HCT116 (cell line): ENCODE measurements around the gene UBQLN1.

Experiments used
- EGR1 ChIP-seq: IDR thresholded peaks from 2 replicates; pipeline ENCODE4 v1.6.1; 2012; ENCODE audit warnings: low read depth
- ELF1 ChIP-seq: IDR thresholded peaks from 2 replicates; pipeline ENCODE4 v1.6.1; 2012; ENCODE audit warnings: low read depth, borderline replicate concordance
- EZH2 ChIP-seq: fragments of 200-600 bp; sonication (generic); IDR thresholded peaks from 2 replicates; pipeline ENCODE4 v1.6.1; 2017; ENCODE audit warnings: antibody characterized with exemption, mixed run types
- JUND ChIP-seq: IDR thresholded peaks from 2 replicates; pipeline ENCODE4 v1.6.1; 2012
- POLR2A ChIP-seq: IDR thresholded peaks from 2 replicates; pipeline ENCODE4 v1.7.0; 2011; ENCODE audit warnings: borderline replicate concordance; ENCODE audit not compliant: insufficient read depth, insufficient read length; ENCODE audit errors: extremely low read depth
- POLR2AphosphoS5 ChIP-seq: IDR thresholded peaks from 2 replicates; pipeline ENCODE4 v1.6.1; 2011; ENCODE audit warnings: mild to moderate bottlenecking, low read depth, low read length, moderate library complexity
- SIN3A ChIP-seq: IDR thresholded peaks from 2 replicates; pipeline ENCODE4 v1.6.1; 2012; ENCODE audit warnings: low read depth
- TCF7L2 ChIP-seq: IDR thresholded peaks from 2 replicates; pipeline ENCODE4 v1.7.0; 2011; ENCODE audit warnings: borderline replicate concordance, inconsistent platforms; ENCODE audit not compliant: insufficient read depth, insufficient read length; ENCODE audit errors: extremely low read depth
- YY1 ChIP-seq: IDR thresholded peaks from 2 replicates; pipeline ENCODE4 v1.6.1; 2011; ENCODE audit warnings: low read length, low read depth, moderate library complexity, mild to moderate bottlenecking; ENCODE audit not compliant: insufficient replicate concordance; ENCODE audit errors: extremely low read depth
- ZNF274 ChIP-seq: fragments of 200-500 bp; sonication (Bioruptor generic); IDR thresholded peaks from 2 replicates; pipeline ENCODE4 v1.6.1; 2014; ENCODE audit warnings: mild to moderate bottlenecking, low read depth, low read length, inconsistent platforms
- TF ChIP-seq, protein P1 (sequence below), 3 experiments: fragments of 200-600 bp in 1 of 3; sonication (generic) in 1 of 3; IDR thresholded peaks in 2 of 3; conservative IDR thresholded peaks in 1 of 3; 2 replicates each; pipeline ENCODE4 v1.5.1; 2012 to 2017; ENCODE audit warnings: low read depth in 2 of 3, low read length in 2 of 3, antibody characterized with exemption in 1 of 3, borderline replicate concordance in 1 of 3, control low read depth in 1 of 3, mild to moderate bottlenecking in 1 of 3, mixed read lengths in 1 of 3, mixed run types in 1 of 3, moderate library complexity in 1 of 3; ENCODE audit not compliant: insufficient read depth in 1 of 3
- TF ChIP-seq, protein P2 (sequence below): IDR thresholded peaks from 2 replicates; pipeline ENCODE4 v1.6.1; 2012
- TF ChIP-seq, protein P3 (sequence below): IDR thresholded peaks from 2 replicates; pipeline ENCODE4 v1.6.1; 2012; ENCODE audit warnings: low read depth
- TF ChIP-seq, protein P4 (sequence below): IDR thresholded peaks from 2 replicates; pipeline ENCODE4 v1.6.1; 2012

DNA sequence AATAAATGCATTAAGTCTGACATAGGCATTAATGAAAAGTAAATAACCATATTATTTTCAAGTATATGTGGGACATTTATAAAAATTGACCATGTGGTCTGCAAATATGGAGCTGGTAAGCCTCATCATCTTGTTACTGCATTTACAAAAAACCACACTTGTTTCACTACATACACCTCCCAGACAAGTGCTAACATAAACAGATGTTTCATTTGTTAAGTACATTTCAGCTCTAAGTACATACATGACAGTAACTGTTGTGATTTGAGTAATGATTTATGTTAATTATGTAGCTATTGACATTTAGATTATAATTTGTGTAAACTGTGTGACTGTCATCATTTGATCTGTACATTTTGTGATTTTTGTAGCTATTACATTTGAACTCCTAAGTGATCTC is 70.9 kb downstream of the UBQLN1 start:
- TF ChIP-seq POLR2AphosphoS5 (no peak), EZH2 (no peak), SIN3A (no peak), TCF7L2 (no peak), POLR2A (no peak), ZNF274 (no peak), EGR1 (no peak), YY1 (no peak), ELF1 (no peak), JUND (no peak)
- TF ChIP-seq, protein P1, sequence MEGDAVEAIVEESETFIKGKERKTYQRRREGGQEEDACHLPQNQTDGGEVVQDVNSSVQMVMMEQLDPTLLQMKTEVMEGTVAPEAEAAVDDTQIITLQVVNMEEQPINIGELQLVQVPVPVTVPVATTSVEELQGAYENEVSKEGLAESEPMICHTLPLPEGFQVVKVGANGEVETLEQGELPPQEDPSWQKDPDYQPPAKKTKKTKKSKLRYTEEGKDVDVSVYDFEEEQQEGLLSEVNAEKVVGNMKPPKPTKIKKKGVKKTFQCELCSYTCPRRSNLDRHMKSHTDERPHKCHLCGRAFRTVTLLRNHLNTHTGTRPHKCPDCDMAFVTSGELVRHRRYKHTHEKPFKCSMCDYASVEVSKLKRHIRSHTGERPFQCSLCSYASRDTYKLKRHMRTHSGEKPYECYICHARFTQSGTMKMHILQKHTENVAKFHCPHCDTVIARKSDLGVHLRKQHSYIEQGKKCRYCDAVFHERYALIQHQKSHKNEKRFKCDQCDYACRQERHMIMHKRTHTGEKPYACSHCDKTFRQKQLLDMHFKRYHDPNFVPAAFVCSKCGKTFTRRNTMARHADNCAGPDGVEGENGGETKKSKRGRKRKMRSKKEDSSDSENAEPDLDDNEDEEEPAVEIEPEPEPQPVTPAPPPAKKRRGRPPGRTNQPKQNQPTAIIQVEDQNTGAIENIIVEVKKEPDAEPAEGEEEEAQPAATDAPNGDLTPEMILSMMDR (IDR thresholded peaks at IDR 0.05 in 2 of 3, conservative IDR thresholded peaks at IDR 0.05 in 1 of 3; ENCODE audit: borderline replicate concordance in 1 of 3, insufficient read depth in 1 of 3, low read depth in 2 of 3, low read length in 2 of 3) = no peak
- TF ChIP-seq, protein P2, sequence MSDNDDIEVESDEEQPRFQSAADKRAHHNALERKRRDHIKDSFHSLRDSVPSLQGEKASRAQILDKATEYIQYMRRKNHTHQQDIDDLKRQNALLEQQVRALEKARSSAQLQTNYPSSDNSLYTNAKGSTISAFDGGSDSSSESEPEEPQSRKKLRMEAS = no peak
- TF ChIP-seq, protein P3, sequence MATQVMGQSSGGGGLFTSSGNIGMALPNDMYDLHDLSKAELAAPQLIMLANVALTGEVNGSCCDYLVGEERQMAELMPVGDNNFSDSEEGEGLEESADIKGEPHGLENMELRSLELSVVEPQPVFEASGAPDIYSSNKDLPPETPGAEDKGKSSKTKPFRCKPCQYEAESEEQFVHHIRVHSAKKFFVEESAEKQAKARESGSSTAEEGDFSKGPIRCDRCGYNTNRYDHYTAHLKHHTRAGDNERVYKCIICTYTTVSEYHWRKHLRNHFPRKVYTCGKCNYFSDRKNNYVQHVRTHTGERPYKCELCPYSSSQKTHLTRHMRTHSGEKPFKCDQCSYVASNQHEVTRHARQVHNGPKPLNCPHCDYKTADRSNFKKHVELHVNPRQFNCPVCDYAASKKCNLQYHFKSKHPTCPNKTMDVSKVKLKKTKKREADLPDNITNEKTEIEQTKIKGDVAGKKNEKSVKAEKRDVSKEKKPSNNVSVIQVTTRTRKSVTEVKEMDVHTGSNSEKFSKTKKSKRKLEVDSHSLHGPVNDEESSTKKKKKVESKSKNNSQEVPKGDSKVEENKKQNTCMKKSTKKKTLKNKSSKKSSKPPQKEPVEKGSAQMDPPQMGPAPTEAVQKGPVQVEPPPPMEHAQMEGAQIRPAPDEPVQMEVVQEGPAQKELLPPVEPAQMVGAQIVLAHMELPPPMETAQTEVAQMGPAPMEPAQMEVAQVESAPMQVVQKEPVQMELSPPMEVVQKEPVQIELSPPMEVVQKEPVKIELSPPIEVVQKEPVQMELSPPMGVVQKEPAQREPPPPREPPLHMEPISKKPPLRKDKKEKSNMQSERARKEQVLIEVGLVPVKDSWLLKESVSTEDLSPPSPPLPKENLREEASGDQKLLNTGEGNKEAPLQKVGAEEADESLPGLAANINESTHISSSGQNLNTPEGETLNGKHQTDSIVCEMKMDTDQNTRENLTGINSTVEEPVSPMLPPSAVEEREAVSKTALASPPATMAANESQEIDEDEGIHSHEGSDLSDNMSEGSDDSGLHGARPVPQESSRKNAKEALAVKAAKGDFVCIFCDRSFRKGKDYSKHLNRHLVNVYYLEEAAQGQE = no peak
- TF ChIP-seq, protein P4, sequence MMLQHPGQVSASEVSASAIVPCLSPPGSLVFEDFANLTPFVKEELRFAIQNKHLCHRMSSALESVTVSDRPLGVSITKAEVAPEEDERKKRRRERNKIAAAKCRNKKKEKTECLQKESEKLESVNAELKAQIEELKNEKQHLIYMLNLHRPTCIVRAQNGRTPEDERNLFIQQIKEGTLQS = no peak
